GM19455 (cell line): ENCODE data around the gene SPX.

ENCODE experiments used
- ATAC-seq: cut with Tn5 transposase; IDR thresholded peaks from one replicate; pipeline ENCODE4 v1.9.1; 2021; ENCODE audit not compliant: unreplicated experiment

The SPX gene

GRCh38 chr12:21526053-21526452 lies at the start of gene SPX:
Gene SPX (plus strand): TSS chr12:21526296. CDS start chr12:21526473, 177 bp downstream.
- ATAC-seq: no peak

- no peak for ATAC-seq
Observed at GRCh38 chr12:21476949-21477348, 49.1 kb upstream of the SPX start.

- no peak for ATAC-seq
Observed at GRCh38 chr12:21478756-21479455, 47.2 kb upstream of the SPX start.

GRCh38 chr12:21483531-21483930 lies 42.6 kb upstream of the SPX start:
- ATAC-seq: peak; percentile 67

- no peak for ATAC-seq
Observed at GRCh38 chr12:21485998-21486397, 40.1 kb upstream of the SPX start.

GRCh38 chr12:21499765-21500164 lies 26.3 kb upstream of the SPX start:
- no peak for ATAC-seq

- no peak for ATAC-seq
Observed at GRCh38 chr12:21500786-21501257, 25.3 kb upstream of the SPX start.

- peak; percentile 98 for ATAC-seq
Observed at GRCh38 chr12:21501258-21502163, 24.6 kb upstream of the SPX start, which contains the start of the genes GOLT1B and RECQL. Gene GOLT1B (plus strand): TSS chr12:21501789. CDS start chr12:21501924, 135 bp downstream. Gene RECQL (minus strand): TSS chr12:21501635. CDS start chr12:21499570, 2,065 bp downstream.

GRCh38 chr12:21502164-21502496 lies 24.0 kb upstream of the SPX start:
- peak; percentile 8 for ATAC-seq

GRCh38 chr12:21502872-21503271 lies 23.2 kb upstream of the SPX start:
- ATAC-seq: no peak

GRCh38 chr12:21505888-21506287 lies 20.2 kb upstream of the SPX start:
- ATAC-seq: no peak

GRCh38 chr12:21507849-21508248 lies 18.2 kb upstream of the SPX start:
- no peak for ATAC-seq

GRCh38 chr12:21509768-21510167 lies 16.3 kb upstream of the SPX start:
- peak; percentile 79 for ATAC-seq

- no peak for ATAC-seq
Observed at GRCh38 chr12:21516281-21516680, 9.8 kb upstream of the SPX start.

GRCh38 chr12:21518451-21518850 lies 7.6 kb upstream of the SPX start:
- ATAC-seq: no peak

GRCh38 chr12:21521541-21521940 lies 4.6 kb upstream of the SPX start:
- ATAC-seq: no peak

- no peak for ATAC-seq
Observed at GRCh38 chr12:21523148-21523547, 2.9 kb upstream of the SPX start.

- ATAC-seq: no peak
Observed at GRCh38 chr12:21526721-21527345, 737 bp downstream of the SPX start.

- peak; percentile 85 for ATAC-seq
Observed at GRCh38 chr12:21527451-21528180, 1.5 kb downstream of the SPX start.

- ATAC-seq: no peak
Observed at GRCh38 chr12:21528953-21529352, 2.9 kb downstream of the SPX start.

- ATAC-seq: no peak
Observed at GRCh38 chr12:21529456-21529855, 3.4 kb downstream of the SPX start.
